Measurements from ENCODE around the gene COLEC12. TPM values are rescaled to one million over a fixed set of nuclear protein-coding genes. Genes with fewer than 3 reads are reported as not detected.

Gene COLEC12
- total RNA-seq, 1 donor from 2014 or later: 11.6 TPM

DNA sequence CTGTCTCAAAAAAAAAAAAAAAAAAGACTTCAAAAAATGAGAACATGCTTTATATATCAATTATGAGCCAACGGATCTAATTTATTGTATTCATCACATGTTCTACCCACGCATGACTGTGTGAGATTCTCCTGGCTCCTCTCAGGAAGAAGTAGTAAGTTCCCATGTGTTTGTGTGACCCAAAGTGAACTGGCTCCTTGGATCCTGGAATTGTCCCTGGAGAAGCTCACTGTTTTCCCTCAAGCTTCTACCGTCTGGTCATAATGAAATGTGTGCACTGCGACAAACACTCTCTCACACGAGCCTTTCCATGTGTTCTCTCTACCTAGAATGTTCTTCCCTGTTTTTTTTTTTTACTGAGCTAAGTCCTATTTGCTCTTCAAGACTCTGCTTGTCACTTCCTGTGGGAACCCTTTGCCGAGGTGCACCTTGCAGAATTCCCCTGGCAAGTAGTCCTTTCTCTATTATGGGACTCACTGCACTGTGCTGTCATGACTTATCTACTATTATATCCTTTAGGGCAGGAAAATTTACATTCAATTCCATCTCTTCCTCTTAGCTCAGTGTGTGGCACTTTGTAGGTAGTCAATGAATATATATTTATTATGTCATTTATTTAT lies 149.4 kb downstream of the COLEC12 start:
- no peak for DNase-seq (ENCODE audit: low read depth)
- H3K27me3 ChIP-seq (ENCODE audit: insufficient read depth, low read length): no peaks in the 10 kb centered on the region
- Mint-ChIP-seq H3K4me3 (ENCODE audit: unreplicated experiment) (no peak overlapping the region), H3K4me1 (ENCODE audit: low read depth, unreplicated experiment) (no peaks in the 10 kb centered on the region), H3K36me3 (ENCODE audit: low read depth, unreplicated experiment) (peaks cover 19% of the 10 kb centered on the region), H3K9me3 (ENCODE audit: unreplicated experiment) (peaks cover 8% of the 10 kb centered on the region), H3K27ac (ENCODE audit: unreplicated experiment) (no peak overlapping the region), H3K27me3 (ENCODE audit: low read depth, unreplicated experiment) (peaks cover 3% of the 10 kb centered on the region)
- H3K9me3 ChIP-seq (ENCODE audit: insufficient read depth, low read depth, low read length): no peaks in the 10 kb centered on the region
- H4K20me1 ChIP-seq (ENCODE audit: insufficient read depth, low read length): no peaks in the 10 kb centered on the region
- no peak for FAIRE-seq
- no peak overlapping the region for H3K9ac ChIP-seq (ENCODE audit: low read length)
- TF ChIP-seq, protein P1, sequence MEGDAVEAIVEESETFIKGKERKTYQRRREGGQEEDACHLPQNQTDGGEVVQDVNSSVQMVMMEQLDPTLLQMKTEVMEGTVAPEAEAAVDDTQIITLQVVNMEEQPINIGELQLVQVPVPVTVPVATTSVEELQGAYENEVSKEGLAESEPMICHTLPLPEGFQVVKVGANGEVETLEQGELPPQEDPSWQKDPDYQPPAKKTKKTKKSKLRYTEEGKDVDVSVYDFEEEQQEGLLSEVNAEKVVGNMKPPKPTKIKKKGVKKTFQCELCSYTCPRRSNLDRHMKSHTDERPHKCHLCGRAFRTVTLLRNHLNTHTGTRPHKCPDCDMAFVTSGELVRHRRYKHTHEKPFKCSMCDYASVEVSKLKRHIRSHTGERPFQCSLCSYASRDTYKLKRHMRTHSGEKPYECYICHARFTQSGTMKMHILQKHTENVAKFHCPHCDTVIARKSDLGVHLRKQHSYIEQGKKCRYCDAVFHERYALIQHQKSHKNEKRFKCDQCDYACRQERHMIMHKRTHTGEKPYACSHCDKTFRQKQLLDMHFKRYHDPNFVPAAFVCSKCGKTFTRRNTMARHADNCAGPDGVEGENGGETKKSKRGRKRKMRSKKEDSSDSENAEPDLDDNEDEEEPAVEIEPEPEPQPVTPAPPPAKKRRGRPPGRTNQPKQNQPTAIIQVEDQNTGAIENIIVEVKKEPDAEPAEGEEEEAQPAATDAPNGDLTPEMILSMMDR (IDR thresholded peaks at IDR 0.05; ENCODE audit: insufficient read depth, low read depth, low read length): no peak
- no peak for TF ChIP-seq EZH2 (IDR thresholded peaks at IDR 0.05; ENCODE audit: insufficient read depth, low read length)
- H3K4me1 ChIP-seq (ENCODE audit: insufficient read depth, low read length): no peaks in the 10 kb centered on the region
- H2AFZ ChIP-seq (ENCODE audit: low read depth, low read length): no peak overlapping the region
- H3K27ac ChIP-seq (ENCODE audit: low read depth, low read length): no peak overlapping the region
- no peak overlapping the region for H3K4me3 ChIP-seq (ENCODE audit: insufficient read depth, low read depth, low read length)
- no peaks in the 10 kb centered on the region for H3K79me2 ChIP-seq (ENCODE audit: insufficient read depth, low read length)
- no peaks in the 10 kb centered on the region for H3K36me3 ChIP-seq (ENCODE audit: insufficient read depth, low read length)
- no peak overlapping the region for H3K4me2 ChIP-seq (ENCODE audit: low read length)

DNA sequence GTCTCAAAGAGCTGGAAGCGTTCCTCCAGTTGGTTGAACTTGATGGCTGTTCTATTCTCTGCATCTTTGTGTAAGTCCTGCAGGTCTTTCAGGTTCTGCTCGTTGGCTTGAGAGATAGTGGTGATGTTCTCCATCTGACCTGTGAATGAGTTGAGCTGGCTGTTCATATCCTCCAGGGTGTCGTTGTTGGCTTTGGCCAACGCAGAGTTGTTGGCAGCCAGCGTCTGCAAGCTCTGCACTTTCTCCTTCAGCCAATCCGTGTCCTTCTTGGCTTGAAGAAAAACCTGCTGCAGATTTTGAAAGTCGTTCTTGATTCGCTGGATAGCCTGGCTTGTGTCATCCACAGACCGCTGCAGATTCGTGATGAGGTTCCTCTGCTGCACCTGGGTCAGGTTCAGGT lies 153.9 kb downstream of the COLEC12 start:
- peaks cover 17% of the 10 kb centered on the region for H3K9me3 Mint-ChIP-seq (ENCODE audit: unreplicated experiment)
- no peaks in the 10 kb centered on the region for H3K4me1 Mint-ChIP-seq (ENCODE audit: low read depth, unreplicated experiment)
- Histone ChIP-seq H3K9me3 (ENCODE audit: insufficient read depth, low read depth, low read length) (peaks cover 4% of the 10 kb centered on the region), H3K79me2 (ENCODE audit: insufficient read depth, low read length) (no peaks in the 10 kb centered on the region), H3K27me3 (ENCODE audit: insufficient read depth, low read length) (no peaks in the 10 kb centered on the region), H2AFZ (ENCODE audit: low read depth, low read length) (no peak overlapping the region), H3K4me2 (ENCODE audit: low read length) (no peak overlapping the region), H3K4me3 (ENCODE audit: insufficient read depth, low read depth, low read length) (no peak overlapping the region), H3K36me3 (ENCODE audit: insufficient read depth, low read length) (no peaks in the 10 kb centered on the region), H3K9ac (ENCODE audit: low read length) (no peak overlapping the region), H3K4me1 (ENCODE audit: insufficient read depth, low read length) (no peaks in the 10 kb centered on the region), H4K20me1 (ENCODE audit: insufficient read depth, low read length) (no peaks in the 10 kb centered on the region), H3K27ac (ENCODE audit: low read depth, low read length) (no peak overlapping the region)
- TF ChIP-seq EZH2 (IDR thresholded peaks at IDR 0.05; ENCODE audit: insufficient read depth, low read length): no peak
- DNase-seq (ENCODE audit: low read depth): no peak
- peaks cover 13% of the 10 kb centered on the region for H3K27me3 Mint-ChIP-seq (ENCODE audit: low read depth, unreplicated experiment)
- H3K4me3 Mint-ChIP-seq (ENCODE audit: unreplicated experiment): no peak overlapping the region
- no peak for FAIRE-seq
- no peak overlapping the region for H3K27ac Mint-ChIP-seq (ENCODE audit: unreplicated experiment)
- peaks cover 24% of the 10 kb centered on the region for H3K36me3 Mint-ChIP-seq (ENCODE audit: low read depth, unreplicated experiment)

DNA sequence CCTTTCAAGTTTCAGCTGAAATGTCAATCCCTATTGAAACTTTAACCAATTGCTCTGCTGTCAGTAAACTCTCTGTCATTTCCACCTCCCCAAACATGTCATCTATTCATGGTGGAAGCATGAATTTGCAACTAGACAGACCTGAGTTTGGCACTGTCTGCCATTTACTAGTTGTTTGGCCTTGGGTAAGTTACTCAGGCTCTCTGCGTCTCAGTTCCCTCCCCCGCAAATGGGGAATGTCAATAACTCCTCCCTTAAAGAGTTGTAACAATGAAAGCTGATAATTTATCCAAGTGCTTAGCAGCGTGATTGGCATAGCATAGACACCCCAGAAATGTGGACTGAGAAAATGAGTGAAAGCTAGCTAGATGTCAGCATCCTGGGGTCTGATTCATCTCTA lies 159.4 kb downstream of the COLEC12 start:
- Histone ChIP-seq H3K79me2 (ENCODE audit: insufficient read depth, low read length) (no peaks in the 10 kb centered on the region), H4K20me1 (ENCODE audit: insufficient read depth, low read length) (no peaks in the 10 kb centered on the region), H3K9me3 (ENCODE audit: insufficient read depth, low read depth, low read length) (peaks cover 4% of the 10 kb centered on the region), H3K27me3 (ENCODE audit: insufficient read depth, low read length) (no peaks in the 10 kb centered on the region), H3K4me3 (ENCODE audit: insufficient read depth, low read depth, low read length) (no peak overlapping the region), H2AFZ (ENCODE audit: low read depth, low read length) (no peak overlapping the region), H3K4me2 (ENCODE audit: low read length) (no peak overlapping the region), H3K9ac (ENCODE audit: low read length) (no peak overlapping the region), H3K27ac (ENCODE audit: low read depth, low read length) (no peak overlapping the region), H3K4me1 (ENCODE audit: insufficient read depth, low read length) (no peaks in the 10 kb centered on the region), H3K36me3 (ENCODE audit: insufficient read depth, low read length) (no peaks in the 10 kb centered on the region)
- Mint-ChIP-seq H3K4me1 (ENCODE audit: low read depth, unreplicated experiment) (peaks cover 4% of the 10 kb centered on the region), H3K27me3 (ENCODE audit: low read depth, unreplicated experiment) (peaks cover 20% of the 10 kb centered on the region), H3K9me3 (ENCODE audit: unreplicated experiment) (peaks cover 12% of the 10 kb centered on the region), H3K27ac (ENCODE audit: unreplicated experiment) (no peak overlapping the region), H3K4me3 (ENCODE audit: unreplicated experiment) (no peak overlapping the region), H3K36me3 (ENCODE audit: low read depth, unreplicated experiment) (peaks cover 8% of the 10 kb centered on the region)
- no peak for FAIRE-seq
- no peak for TF ChIP-seq EZH2 (IDR thresholded peaks at IDR 0.05; ENCODE audit: insufficient read depth, low read length)
- TF ChIP-seq, protein P1 (IDR thresholded peaks at IDR 0.05; ENCODE audit: insufficient read depth, low read depth, low read length): no peak
- DNase-seq (ENCODE audit: low read depth): no peak
